HG03442 (cell line): Measurements from ENCODE around the gene NUP107.
"Not testable (repeated sequence)": the region's sequence is repeated elsewhere in the genome, so short reads cannot be mapped to it uniquely, and the experiment has no call there.

Experiments
- ATAC-seq: cut with Tn5 transposase; IDR thresholded peaks from one replicate; pipeline ENCODE4 v1.9.1; 2021; ENCODE audit warnings: mild to moderate bottlenecking, moderate library complexity; ENCODE audit not compliant: unreplicated experiment

NUP107 gene

DNA sequence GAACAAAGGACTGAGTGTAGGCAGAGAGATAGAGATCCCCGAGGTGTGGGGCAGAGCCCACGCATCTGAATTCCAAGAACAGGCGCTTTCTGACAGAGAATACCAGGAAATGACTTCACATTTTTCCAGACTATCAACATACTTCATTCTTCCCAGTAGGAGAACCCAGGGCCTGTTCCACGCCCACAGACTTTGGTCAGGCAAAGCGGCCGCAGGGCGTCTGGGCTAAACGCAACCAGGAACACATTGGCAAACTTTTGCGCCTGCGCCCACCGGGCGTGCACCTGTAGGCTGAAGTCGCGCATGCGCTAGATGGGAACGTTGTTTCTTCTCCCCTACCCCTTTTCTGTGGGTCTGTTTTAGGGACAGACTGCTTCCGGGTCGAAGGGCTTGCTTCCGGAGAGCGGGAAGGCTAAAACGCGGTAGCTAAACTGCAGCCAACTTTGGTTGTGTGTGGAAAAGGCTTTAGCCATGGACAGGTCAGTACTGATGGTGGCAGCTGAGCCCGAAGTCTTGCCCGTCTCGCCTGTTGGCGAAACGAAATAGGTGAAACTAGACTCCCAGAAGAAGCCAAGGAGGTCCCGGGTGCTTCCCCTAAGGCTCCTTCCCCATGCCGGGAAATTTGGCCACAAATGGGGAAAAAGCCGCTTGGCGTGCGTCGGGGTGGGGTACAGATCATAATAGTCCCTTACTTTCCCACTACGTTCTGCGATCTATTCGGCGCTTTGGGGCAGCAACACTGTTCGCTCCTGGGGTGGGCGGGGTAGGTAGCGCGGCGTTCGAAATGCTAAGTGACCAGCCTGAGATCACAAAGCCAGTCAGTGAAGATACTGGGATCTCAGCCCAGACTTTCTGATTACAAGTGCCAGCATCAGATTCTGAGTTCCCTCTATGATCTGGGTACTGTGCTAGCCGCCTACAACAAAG is at the start of gene NUP107:
Gene NUP107 (plus strand): TSS at position 384 of the 927 bp plus-strand sequence. CDS start 88 bp downstream, at position 472.
- ATAC-seq: peak; percentile 94

DNA sequence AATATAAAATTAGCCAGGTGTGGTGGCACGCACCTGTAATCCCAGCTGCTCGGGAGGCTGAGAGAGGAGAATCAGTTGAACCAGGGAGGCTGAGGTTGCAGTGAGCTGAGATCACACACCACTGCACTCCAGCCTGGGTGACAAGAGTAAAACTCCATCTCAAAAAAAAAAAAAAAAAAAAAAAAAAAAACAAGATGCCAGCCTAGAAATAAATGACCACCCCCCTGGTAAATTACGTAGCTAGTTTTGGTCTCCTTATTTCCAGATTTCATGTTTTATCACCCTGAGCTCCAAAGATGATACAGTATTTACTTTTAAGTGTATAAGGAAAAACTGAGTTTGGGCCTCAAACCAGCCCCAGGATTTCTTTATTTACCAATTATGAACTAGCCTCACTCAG is 49.3 kb upstream of the NUP107 start:
- not testable (repeated sequence) for ATAC-seq

DNA sequence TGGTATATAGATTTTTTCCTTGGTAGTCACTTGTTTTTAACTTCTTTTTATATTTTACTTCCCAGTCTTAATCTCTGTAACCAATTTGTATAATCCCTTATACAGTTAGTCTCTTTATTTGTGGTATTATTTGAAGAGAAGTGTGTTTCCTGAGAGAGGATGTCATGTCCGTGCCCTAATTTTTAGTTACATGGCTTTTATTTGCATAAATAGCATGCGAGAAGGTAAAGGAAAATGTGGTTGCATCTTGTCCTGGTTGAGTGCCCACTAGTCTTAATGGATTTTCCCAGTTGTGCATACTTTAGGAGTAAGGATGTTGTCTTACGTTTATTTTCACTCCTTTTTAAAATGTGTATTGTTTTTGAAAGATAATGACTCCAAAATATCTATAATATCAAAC is 48.6 kb upstream of the NUP107 start:
- ATAC-seq: no peak

DNA sequence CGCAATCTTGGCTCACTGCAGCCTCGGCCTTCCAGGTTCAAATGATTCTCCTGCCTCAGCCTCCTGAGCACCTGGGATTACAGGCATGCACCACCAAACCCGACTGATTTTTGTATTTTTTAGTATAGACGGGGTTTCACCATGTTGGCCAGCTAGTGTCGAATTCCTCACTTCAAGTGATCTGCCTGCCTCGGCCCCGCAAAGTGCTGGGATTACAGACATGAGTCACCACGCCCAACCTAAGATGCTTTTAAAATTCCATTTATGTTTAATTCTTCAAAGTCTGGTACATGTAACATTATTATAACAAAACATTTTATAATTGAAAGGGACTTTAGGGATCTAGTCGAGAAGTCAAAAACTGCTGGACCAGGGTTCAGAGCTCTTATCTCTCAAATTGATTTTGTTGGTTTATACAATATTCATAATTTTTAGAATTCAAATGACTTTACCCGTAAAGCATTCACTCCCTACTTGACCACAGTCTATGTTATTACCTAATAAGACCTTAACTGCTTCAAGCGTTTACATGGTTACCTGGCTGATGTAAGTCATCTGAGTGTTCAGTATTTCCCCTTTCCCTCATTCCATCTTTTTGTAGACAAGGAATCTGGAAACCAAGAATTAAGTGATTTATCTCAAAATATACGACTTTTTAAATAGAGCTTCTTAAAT is 47.9 kb upstream of the NUP107 start:
- ATAC-seq: no peak

DNA sequence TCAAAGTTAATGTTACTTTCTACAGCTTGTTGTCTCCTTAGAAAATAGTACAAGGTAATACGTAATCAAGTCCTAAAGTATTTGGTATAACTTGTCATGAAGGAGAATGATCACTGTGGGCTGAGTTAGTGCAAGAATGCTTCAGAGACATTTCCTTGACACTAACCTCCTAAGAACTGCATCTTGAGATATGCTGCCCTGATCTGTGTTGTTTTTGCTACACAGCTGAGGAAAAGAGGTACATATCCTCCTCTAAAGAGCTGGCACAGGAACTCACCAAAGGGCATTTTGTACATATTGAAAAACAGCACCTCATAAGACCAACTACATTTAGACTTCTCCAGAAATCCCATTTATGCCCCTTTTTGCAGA is 47.4 kb upstream of the NUP107 start:
- no peak for ATAC-seq

DNA sequence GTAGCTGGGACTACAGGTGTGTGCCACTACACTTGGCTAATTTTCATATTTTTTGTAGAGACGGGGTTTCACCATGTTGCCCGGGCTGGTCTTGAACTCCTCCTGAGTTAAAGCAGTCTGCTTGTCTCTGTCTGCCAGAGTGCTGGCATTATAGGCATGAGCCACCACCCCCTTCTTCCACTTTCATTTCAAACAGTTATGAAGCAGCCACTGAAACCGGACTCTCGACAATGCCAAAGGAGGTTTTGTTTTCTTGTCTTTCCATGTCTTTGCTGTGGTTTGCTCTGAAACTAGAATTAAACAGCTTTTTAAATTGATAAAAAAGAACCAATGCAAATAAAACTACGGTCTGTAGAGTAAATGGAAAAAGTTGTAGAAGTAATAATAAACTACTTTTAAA is 45.6 kb upstream of the NUP107 start:
- peak; percentile 83 for ATAC-seq

DNA sequence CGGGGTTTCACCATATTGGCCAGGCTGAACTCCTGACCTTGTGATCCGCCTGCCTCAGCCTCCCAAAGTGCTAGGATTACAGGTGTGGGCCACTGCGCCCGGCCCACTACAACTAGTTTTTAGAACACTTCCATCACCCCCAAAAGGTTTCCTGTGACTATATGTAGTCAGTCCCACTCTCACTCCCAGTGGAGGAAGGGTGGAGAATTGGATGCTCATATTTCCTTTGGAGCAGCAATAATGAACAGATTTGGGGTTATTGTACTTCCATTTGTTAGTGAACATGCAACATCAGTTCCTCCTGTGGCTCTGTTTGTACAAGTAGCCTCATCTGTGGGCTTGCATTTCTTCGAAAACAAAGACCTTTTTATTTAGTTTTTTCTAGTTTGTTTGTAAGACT is 40.3 kb upstream of the NUP107 start:
- ATAC-seq: no peak

DNA sequence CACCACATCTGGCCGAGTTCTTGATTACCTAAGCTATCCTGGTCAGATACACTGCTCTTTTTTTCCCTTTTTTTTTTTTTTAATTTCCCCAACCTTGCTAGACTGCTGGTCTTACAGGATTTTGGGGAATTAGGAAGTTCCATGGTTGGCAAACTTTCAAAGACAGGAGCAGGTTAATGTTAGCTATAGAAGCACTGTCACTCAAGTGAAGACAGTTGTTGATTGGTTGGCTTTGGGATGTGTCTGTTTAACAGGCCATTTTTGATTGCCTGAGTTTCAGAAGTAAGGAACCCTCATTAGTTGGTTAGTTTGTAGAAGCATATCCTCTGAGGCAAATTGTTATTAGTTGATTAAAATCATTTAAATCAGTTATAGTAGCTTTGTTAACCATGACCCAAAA is 39.3 kb upstream of the NUP107 start:
- no peak for ATAC-seq

DNA sequence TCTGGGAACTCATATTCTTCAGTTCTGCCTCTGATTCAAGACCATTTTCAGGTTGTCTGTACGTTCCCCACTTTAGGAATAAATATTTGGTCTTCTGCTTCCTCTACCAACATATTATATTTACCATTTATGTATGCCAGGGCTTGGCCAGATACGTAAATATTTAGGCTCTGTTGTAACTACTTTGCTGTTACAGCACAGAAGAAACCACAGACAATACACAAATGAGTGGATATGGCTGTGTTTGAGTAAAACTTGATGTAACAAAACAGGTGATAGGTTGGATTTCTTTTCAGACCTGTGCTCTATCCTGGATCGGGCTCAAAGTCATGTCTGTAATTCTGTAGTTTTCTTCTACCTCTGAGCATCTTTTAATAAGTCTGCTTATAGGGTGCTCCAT is 38.6 kb upstream of the NUP107 start:
- no peak for ATAC-seq

DNA sequence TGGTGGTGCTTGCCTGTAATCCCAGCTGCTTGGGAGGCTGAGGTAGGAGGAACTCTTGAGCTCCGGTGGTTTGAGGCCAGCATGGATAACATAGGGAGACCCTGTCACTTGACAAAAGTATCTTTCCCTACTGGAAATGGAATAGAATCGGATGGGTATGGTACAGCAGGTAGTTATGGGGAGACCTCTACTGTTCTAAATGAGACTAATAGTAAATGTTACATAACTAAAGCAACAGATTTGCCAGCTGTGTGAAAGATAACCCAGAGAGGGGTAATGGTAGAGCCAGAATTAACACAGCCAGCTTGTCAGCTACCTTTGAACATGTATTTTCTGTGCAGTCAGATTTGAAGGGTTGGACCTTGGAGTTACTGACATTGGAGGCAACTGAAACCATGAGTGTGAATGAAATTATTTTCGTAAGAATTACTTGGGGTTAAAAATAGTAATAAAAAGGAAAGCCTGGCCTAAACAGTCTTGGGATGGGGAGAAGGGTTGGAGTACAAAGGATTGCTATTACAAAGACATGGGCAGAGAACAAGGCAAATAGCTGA is 21.7 kb upstream of the NUP107 start:
- ATAC-seq: no peak

DNA sequence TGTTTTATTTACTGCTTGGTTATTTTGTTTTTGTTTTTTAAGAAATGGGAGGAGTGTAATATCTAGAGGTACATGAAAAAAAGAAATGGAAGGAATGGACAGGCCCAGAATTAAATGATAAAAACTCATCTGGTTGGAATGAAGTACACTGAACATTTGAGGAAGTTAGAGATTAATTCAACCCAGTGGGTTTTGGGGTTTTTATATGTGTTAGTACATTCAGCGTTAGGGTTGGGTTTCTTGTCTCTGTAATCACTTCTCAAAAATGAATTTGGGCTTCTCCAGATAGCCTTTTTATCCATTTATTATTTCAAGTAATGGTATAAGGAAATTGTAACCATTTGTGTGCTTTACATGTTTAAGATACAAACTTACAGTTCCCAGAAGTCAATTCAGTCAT is 19.5 kb upstream of the NUP107 start:
- ATAC-seq: no peak

DNA sequence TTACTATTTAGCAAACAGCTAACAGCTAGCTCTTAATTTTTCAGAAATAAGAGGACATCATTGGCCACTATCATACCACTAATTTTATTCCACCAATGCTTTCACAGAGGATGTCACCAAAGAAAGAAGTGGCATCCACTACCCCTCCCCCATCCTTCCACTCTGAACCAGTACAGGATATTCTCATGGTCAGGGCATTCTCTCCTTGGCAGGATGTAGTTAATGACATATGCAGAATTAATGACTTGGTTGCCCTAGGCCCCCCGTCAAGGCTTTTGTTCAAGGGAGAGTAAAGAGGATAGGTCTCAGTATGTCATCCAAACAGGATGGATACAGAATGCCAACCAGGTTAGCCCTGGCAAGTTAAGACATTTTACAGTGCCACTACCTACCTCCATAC is 18.9 kb upstream of the NUP107 start:
- ATAC-seq: no peak

DNA sequence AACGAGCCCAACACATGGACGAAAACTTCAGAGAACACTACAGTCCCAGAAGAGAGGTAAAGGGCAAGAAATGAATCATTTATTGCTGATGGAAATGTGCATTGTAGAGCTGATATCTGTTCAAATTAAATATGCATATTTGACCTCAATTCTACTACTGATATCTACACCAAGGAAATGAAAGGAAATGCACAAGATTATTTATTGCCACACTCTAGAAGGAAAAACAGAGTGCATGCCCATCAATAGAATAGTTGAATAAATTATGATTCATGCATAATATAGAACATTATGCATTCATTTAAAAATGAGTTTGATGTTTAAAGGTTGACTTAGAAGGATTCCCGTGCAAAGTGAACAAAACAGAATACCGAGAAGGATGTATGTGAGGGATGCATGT is 15.6 kb upstream of the NUP107 start:
- no peak for ATAC-seq

DNA sequence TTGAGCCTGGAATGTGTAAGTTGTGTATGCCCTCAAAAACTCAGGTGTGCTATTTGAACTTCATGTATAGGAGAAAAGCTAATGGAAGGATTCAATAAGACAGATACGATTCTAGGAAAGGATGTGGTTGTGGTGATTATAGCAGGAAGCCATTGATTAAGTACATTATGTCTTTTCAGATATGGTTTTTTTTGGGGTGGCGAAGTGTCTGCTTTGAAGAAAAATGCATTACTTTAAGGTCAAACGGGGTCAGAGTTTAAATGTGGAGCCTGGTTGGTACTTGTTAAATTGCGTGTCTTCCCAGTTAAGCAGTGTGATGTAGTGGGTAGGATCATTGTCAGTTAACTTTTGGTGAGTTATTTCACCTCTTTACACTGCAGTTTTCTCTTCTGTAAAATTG is 13.0 kb upstream of the NUP107 start:
- ATAC-seq: no peak

DNA sequence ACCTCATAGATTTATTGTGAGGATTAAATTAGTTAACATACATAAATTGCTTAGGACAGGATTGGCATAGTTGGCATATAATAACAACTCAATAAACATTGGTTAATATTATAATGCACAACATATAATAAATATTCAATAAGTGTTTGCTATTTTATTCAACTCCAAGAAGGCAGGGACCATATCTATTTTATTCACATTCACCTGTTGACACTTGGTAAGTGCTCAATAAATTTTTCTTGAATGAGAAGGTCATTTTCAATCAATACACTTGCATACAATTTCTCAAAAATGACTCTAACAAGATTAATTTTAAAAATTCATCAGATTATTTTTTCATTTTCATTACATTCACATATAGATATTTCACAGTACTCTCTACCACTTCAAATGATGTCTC is 12.4 kb upstream of the NUP107 start:
- no peak for ATAC-seq

DNA sequence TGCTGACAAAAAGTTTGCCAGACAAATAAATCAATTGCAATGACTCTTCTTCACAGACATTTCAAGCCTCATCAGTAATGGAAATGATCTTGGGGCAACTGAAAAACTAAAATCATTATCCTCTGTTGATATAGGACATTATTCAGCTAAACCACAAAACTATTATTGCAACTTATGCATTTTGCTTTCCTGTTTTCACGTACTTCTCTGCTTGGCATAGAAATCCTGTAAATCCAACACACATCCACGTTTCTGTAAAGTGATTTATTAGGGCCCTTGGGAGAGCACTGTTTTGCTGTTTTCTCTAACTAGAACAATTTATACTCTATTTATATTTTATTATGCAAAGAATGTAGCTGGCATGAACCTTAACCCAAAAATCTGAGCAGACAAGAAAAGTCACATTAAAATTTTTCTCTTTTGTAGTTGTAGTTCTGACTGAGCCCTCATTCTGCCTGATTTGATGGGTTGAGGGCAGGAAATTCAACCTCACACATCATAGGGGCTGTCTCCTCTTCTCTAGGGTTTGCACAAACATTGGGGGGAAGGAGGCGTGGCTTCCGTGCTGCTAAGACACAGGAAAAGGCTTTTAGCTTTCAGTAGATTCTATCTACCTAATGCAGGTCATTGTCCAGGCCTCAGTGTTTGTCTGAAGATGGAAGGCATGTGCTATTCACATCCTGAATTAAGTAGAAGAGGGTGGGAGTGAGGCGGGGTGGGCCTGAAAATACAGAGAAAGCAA is 11.5 kb upstream of the NUP107 start:
- ATAC-seq: no peak

DNA sequence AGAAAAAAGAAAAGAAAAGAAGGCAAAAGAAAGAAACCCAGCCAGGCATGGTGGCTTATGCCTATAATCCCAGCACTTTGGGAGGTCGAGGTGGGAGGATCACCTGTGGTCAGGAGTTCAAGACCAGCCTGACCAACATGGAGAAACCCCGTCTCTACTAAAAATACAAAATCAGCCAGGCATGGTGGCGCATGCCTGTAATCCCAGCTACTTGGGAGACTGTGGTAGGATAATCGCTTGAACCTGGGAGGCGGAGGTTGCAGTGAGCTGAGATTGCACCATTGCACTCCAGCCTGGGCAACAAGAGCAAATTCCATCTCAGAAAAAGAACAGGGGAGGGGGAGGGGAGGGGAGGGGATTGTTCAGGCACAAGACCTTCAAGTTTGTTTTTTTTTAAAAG is 9.9 kb upstream of the NUP107 start:
- ATAC-seq: not testable (repeated sequence)

DNA sequence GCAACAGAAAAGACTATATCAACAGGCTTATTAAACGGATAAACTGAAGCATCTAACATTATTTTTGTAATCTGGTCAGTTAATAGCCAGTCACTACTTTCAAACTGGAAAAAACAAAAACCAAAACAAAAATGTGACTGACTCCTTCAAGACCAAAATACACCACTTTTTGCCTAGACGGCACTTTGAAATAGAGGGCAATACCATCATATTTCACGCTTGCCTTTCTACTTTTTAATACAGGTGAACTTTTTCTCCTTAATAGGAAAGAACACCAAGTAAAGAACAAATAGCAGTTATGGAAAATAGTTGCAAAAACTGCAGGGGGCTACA is 550 bp upstream of the NUP107 start:
- ATAC-seq: no peak

DNA sequence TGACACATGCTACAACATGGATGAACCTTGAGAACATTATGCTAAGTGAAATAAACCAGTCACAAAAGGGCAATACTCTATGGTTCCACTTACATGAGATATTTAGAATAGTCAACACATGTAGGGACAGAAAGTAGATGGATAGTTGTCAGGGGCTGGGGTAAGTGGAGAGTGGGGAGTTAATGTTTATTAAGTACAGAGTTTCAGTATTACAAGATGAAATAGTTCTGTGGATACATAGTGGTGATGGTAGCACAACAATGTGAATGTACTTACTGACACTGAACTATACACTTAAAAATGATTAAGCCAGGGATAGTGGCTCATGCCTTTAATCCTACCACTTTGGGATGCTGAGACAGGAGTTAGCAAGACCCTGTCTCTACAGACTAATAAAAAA is 8.7 kb downstream of the NUP107 start:
- ATAC-seq: no peak

DNA sequence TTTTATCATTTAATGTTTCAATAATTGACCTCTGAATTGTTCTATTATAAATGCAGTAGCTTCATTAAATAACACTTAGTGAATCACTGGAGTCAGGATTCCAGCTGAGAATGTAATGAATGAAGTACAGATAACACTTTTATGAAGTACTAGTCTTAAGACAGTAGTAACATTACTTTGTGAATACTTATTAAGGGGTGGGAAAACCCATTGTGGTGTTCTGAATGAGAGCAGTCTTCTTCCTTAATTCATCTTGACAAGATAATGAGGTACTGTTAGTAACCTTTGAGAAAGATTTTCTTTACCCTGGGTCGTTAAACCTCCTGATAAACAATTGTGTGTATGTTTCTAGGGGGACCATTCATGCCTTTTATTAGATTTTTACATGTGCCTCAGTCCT is 12.7 kb downstream of the NUP107 start:
- no peak for ATAC-seq

DNA sequence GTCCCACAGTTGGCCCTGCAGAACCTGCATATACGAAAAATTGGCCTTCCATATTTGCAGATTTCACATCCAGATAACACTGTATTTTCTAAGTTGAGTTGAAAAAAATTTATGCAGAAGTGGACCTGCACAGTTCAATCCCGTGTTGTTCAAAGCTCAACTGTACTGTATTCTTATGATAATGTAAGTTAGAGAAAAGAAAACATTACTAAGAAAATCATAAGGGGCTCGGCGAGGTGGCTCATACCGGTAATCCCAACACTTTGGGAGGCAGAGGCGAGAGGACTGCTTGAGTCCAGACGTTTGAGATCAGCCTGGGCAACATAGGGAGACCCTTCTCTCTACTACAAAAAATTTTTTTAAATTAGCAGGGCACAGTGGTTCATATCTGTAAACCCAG is 41.0 kb downstream of the NUP107 start:
- ATAC-seq: no peak

DNA sequence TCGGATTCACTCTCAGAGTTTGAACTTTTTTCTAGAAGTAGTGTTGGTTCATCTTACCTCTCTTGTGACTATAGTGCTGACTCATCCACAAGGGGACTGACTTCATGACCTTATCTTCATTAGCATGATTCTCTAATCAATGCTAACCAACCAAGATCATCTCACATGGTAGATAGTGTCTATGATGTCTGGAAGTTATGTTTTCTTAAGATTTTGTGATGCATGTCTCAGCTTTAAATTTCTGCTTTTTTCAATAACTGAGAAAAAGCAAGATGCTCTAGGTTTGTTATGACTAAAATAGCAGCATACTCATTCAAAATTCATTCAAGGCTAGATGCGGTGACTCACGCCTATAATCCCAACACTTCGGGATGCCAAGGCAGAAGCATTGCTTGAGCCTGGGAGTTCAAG is 46.9 kb downstream of the NUP107 start:
- ATAC-seq: no peak
